GM18951 (cell line): ENCODE data around the gene TERT.

ENCODE experiments used
- POLR2A ChIP-seq: IDR thresholded peaks from 4 replicates; pipeline ENCODE4 v1.6.1; 2011; ENCODE audit warnings: mild to moderate bottlenecking; ENCODE audit not compliant: insufficient read length, insufficient read depth; ENCODE audit errors: extremely low read depth
- in situ Hi-C: fragments of 300-500 bp; cut with MboI; formaldehyde crosslinking; loops from one replicate; pipeline ENCODE4 v1.12.0; 2022; ENCODE audit warnings: low sequenced_read_pairs, mixed read lengths, inconsistent platforms; ENCODE audit not compliant: unreplicated experiment

Gene TERT

GRCh38 chr5:1225081-1225480 is 69.8 kb downstream of the TERT start, which contains the start of gene SLC6A18:
SLC6A18 (plus strand) TSS chr5:1225381; CDS start chr5:1225478, 97 bp downstream.
- in situ Hi-C loops, result no loop called here
- TF ChIP-seq POLR2A, result no peak

- no peak for TF ChIP-seq POLR2A
- in situ Hi-C loops, result no loop called here
Observed at GRCh38 chr5:1224631-1225030, 70.2 kb downstream of the TERT start.

- TF ChIP-seq POLR2A, result no peak
- in situ Hi-C loops, result no loop called here
Observed at GRCh38 chr5:1223278-1223670, 71.6 kb downstream of the TERT start.

- TF ChIP-seq POLR2A, result no peak
Observed at GRCh38 chr5:1222621-1223277, 72.1 kb downstream of the TERT start.

GRCh38 chr5:1222147-1222546 is 72.7 kb downstream of the TERT start:
- no peak for TF ChIP-seq POLR2A
- in situ Hi-C loops, result no loop called here

More at GRCh38 chr5:1222621-1223277, 72.1 kb downstream of the TERT start:
- in situ Hi-C loops, result no loop called here

GRCh38 chr5:1221721-1222120 is 73.1 kb downstream of the TERT start:
- no peak for TF ChIP-seq POLR2A
- in situ Hi-C loops, result no loop called here

- in situ Hi-C loops, result no loop called here
- TF ChIP-seq POLR2A, result no peak
Observed at GRCh38 chr5:1220831-1221230, 74.0 kb downstream of the TERT start.

- in situ Hi-C loops, result no loop called here
- no peak for TF ChIP-seq POLR2A
Observed at GRCh38 chr5:1220351-1220750, 74.5 kb downstream of the TERT start.

GRCh38 chr5:1219768-1220100 is 75.1 kb downstream of the TERT start:
- no peak for TF ChIP-seq POLR2A
- in situ Hi-C loops, result no loop called here

GRCh38 chr5:1219098-1219767 is 75.6 kb downstream of the TERT start:
- TF ChIP-seq POLR2A, result no peak
- in situ Hi-C loops, result no loop called here

GRCh38 chr5:1218351-1219080 is 76.4 kb downstream of the TERT start:
- TF ChIP-seq POLR2A, result no peak
- in situ Hi-C loops, result no loop called here

- in situ Hi-C loops, result no loop called here
- no peak for TF ChIP-seq POLR2A
Observed at GRCh38 chr5:1217596-1218206, 77.2 kb downstream of the TERT start.

GRCh38 chr5:1216918-1217295 is 78.0 kb downstream of the TERT start:
- in situ Hi-C loops, result no loop called here
- TF ChIP-seq POLR2A, result no peak

- in situ Hi-C loops, result no loop called here
- TF ChIP-seq POLR2A, result no peak
Observed at GRCh38 chr5:1216211-1216917, 78.5 kb downstream of the TERT start.
